UCSD-AML1 (cell line): ENCODE measurements around the gene RMDN3.

Experiments
- DNase-seq: peaks from one replicate; lab custom pipeline; 2025; ENCODE audit not compliant: unreplicated experiment; lab: John Stamatoyannopoulos, UW

RMDN3 gene

GRCh38 chr15:40749151-40749630 is 5.9 kb downstream of the RMDN3 start:
- no peak for DNase-seq

- DNase-seq: no peak
Observed at GRCh38 chr15:40747685-40748631, 7.1 kb downstream of the RMDN3 start.

DNA sequence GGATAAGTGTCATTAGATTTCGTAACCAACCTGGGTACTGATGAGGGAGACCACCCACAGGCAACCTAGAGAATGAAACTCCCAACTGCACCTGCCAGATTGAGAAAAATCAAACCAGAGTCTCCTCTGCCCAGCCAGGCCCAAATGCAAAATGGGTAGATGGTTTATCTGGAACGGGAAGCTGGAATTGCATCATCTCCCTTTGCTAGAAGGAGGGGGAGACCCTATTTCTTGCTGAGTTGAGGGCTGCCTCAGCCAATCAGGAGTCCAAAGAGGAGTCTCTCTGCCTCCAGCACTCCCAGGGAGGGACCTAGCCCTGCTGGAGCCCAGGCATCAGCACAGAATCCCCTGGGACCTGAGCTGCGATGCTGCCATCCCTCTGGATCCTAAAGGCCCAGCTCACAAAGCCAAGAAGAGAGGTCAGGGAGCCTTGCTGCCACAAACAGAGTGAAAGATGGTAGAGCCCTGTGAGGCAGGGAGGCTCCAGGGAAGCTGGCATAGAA is 8.1 kb downstream of the RMDN3 start:
- DNase-seq: no peak

DNA sequence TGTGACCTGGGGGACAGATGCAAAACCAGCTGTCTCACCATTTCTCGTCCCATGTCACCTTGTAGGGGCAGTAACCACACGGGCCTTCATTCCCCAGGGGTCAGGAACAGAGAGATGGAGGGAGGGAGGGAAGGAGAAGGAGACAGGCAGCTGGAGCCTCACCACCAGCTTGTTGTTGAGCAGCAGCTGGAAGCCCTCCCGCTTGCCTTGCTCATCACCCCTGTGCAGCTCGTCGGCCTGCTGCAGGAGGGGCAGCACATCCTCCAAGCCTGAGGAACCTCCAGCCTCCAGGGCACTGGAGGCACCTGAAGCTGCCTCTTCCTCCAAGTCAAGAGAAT is 10.3 kb downstream of the RMDN3 start:
- no peak for DNase-seq

- no peak for DNase-seq
Observed at GRCh38 chr15:40743921-40744814, 10.9 kb downstream of the RMDN3 start.

GRCh38 chr15:40743485-40743901 is 11.6 kb downstream of the RMDN3 start:
- no peak for DNase-seq

GRCh38 chr15:40739854-40740253 is 15.2 kb downstream of the RMDN3 start:
- no peak for DNase-seq

DNA sequence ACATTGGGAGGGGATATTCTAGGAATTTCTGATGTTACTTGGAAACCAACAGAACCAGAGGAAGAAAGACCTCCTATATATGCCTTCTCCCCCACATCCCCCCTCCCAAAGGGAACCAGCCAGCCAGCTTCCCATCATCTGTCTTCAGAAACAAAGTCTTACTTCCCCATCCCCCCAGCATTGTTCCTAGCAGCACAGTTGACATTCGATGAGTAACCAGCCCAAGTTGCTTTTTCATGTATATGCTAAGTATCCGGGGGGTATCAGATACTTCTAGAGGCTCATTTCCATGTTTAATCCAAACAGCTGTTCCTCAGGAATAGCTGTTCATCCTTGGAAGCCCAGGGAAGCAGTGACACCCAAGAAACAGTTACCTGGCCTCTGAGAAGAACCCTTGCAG is 16.0 kb downstream of the RMDN3 start:
- no peak for DNase-seq

GRCh38 chr15:40737048-40737447 is 18.0 kb downstream of the RMDN3 start:
- DNase-seq: no peak

DNA sequence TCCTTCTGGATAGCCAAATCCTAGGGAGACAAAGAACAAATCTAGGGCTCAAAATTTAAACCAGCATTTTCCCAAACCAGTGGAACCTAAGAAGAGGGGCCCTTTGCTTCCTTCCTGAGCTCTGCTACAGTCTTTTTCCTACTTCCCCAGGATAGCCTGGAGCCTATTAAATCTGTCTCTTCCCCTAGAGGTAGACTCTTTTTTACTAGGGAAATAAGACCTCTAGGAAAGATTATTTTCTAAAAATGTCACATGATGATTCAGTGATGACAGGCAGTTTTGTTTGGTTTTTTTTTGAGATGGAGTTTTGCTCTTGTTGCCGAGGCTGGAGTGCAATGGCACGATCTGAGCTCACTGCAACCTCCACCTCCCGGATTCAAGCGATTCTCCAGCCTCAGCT is 18.5 kb downstream of the RMDN3 start:
- no peak for DNase-seq

GRCh38 chr15:40731034-40731433 is 24.0 kb downstream of the RMDN3 start:
- DNase-seq: no peak

DNA sequence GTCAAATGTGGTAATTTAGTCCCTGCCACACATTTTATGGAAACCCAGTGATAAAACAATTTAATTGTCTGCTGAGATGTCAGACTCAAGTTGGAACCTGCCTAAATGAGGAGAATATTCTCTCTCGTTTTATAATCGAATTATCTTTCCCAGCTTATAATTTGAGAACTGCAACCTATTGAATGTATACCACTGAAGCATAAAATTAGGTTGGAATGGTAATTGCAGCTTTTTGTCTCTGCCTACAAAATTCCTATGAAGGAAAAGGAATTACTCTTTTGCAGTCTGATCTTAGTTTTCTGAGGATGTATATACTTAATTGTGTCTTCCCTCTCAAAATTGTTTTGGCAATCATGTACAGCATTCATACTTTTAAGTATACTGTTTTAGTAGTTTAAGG is 31.1 kb downstream of the RMDN3 start:
- DNase-seq: no peak

GRCh38 chr15:40722934-40723333 is 32.1 kb downstream of the RMDN3 start:
- DNase-seq: no peak

DNA sequence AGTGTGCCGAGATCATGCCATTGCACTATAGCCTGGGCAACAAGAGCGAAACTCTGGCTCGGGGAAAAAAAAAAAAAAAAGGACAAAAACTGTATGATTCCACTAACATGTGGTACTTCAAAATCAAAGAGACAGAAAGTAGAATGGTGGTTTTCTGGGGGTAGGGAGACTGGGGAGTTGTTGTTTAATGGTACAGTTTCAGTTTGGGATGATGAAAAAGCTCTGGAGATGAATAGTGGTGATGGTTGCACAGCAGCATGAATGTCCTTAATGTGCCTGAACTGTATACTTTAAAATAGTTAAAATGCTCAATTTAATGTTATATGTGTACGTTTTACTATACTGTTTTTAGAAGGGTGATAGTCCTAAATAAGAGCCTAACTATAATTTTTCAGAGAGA is 32.7 kb downstream of the RMDN3 start:
- no peak for DNase-seq

GRCh38 chr15:40721701-40722100 is 33.4 kb downstream of the RMDN3 start:
- DNase-seq: no peak

DNA sequence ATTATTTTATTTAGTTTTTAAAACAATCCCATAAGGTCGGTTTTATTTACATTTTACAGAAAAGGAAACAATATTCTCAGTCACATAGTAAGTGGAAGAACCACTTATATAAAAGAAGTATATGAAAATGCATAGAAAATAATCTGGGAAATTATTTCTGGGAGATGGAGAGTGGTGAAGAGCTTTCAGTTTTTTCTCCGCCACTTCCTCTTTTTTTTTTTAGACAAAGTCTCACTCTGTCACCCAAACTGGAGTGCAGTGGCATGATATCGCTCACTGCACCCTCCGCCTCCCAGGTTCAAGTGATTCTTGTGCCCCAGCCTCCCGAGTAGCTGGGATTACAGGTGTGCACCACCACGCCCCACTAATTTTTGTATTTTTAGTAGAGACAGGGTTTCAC is 38.9 kb downstream of the RMDN3 start:
- no peak for DNase-seq

DNA sequence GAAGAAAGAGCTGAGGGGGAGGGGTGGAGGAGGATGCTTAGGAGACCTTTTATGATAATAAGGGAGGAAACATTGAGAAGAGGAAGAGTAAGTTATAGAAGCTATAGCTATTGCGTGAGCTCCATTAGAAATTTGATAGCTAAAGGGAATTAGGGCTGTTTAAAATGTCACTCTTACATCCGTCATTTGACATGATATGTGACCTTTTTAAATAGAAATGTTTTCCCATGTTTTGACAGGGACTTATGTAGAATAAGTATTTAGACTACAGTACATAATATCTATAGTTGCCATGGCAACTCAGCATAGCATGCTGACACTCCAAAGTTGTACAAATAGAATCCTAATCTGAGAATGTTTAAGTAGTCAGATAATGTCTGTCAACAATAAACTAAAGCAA is 40.9 kb downstream of the RMDN3 start:
- DNase-seq: no peak

DNA sequence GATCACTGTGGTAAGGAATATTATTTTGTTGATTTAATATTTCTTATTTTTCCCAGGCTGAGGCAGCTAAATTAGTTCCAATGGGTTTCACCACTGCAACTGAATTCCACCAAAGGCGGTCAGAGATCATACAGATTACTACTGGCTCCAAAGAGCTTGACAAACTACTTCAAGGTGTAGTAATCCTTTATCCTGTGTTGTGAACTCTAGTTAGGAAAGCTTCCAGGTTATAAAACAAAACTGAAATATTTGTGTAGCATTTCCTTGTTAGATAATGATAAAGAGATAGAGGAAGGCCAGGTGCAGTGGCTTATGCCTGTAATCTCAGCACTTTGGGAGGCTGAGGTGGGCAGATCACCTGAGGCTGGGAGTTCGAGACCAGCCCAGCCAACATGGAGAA is 48.9 kb downstream of the RMDN3 start:
- DNase-seq: no peak

DNA sequence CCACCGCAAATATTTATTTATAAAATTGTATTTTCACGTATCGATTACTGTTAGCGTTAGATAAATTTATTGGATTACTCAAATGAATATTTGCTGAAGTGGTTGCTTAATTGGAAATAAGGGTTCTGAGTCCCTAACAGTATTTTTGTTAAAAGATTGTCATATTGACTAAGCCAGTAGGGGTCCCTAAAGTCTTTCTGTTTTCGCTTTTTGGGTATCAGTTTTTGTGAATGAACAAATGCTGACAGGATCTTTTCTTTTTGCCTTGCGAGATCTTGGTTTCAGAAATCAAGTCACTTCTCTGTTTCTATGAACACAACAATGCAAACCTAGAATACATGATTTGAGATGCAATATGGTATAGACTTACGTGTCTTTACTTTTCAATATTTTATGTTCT is 53.0 kb downstream of the RMDN3 start:
- no peak for DNase-seq

GRCh38 chr15:40697916-40698315 is 57.1 kb downstream of the RMDN3 start:
- DNase-seq: no peak

DNA sequence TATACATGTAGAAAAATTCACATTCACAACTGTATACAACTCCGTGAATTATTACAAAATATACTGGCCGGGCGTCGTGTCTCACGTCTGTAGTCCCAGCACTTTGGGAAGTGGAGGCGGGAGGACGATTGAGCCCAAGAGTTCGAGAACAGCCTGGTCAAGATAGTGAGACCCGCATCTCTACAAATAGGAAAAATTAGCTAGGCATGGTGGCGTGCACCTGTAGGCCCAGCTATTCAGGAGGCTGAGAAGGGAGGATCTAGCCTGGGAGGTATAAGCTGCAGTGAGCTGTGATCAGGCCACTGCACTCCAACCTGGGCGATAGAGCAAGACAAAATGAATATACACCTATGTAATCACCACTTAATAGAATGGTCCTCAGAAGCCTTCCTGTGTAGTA is 58.8 kb downstream of the RMDN3 start:
- no peak for DNase-seq

DNA sequence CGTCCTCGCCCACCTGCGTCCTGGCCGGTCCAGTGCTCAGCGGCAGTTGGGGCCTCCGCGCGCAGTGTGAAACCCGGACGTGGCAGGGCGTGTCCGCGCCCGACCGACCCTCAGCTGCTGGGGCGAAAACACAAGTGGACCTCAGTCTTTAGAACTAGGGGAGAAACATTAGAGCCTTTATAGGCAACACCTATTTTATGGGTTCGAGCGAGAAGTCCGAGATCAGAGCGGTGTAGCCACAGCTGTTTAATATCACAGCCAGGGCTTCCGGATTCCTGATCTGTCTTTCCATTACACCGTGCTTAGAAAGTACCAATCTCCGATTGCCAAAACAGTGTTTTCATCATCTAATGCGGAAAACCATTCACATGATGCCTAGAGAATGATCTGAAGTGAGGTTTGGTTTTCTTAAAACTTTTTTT is 59.6 kb downstream of the RMDN3 start:
- no peak for DNase-seq
